ENCODE data around the gene TMEM92. TPM values are rescaled to one million over a fixed set of nuclear protein-coding genes. Genes with fewer than 3 reads are reported as not detected.
"Not testable (repeated sequence)": the region's sequence is repeated elsewhere in the genome, so short reads cannot be mapped to it uniquely, and the experiment has no call there.

The TMEM92 gene
- total and polyA plus RNA-seq, 2 donors from 2014 or later = 2.4 TPM; not detected in 1

GRCh38 chr17:50283246-50283645 lies 9.0 kb downstream of the TMEM92 start:
- FAIRE-seq = no peak
- H3K27ac ChIP-seq (ENCODE audit: low read depth in 2 of 2, low read length in 2 of 2) = no peak overlapping the region
- H3K4me3 ChIP-seq (ENCODE audit: low read length in 3 of 3) = no peak overlapping the region
- DNase-seq = peak in 1 of 5 donors; percentile 18
- intact Hi-C loops (cut with DNase I) = no loop called here
- H3K9me3 ChIP-seq (ENCODE audit: control insufficient read depth in 2 of 3, insufficient read depth in 1 of 3, low read length in 3 of 3) = no peaks in the 10 kb centered on the region
- H3K9ac ChIP-seq (ENCODE audit: low read length in 3 of 3) = no peak overlapping the region
- H3K27me3 ChIP-seq (ENCODE audit: control insufficient read depth, insufficient read depth, low read length) = no peaks in the 10 kb centered on the region
- TF ChIP-seq, protein P1, sequence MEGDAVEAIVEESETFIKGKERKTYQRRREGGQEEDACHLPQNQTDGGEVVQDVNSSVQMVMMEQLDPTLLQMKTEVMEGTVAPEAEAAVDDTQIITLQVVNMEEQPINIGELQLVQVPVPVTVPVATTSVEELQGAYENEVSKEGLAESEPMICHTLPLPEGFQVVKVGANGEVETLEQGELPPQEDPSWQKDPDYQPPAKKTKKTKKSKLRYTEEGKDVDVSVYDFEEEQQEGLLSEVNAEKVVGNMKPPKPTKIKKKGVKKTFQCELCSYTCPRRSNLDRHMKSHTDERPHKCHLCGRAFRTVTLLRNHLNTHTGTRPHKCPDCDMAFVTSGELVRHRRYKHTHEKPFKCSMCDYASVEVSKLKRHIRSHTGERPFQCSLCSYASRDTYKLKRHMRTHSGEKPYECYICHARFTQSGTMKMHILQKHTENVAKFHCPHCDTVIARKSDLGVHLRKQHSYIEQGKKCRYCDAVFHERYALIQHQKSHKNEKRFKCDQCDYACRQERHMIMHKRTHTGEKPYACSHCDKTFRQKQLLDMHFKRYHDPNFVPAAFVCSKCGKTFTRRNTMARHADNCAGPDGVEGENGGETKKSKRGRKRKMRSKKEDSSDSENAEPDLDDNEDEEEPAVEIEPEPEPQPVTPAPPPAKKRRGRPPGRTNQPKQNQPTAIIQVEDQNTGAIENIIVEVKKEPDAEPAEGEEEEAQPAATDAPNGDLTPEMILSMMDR (IDR thresholded peaks at IDR 0.05; ENCODE audit: borderline replicate concordance, extremely low read depth, insufficient read depth) = no peak
- no peaks in the 10 kb centered on the region for H3K36me3 ChIP-seq (ENCODE audit: control insufficient read depth in 2 of 3, insufficient read depth in 3 of 3, low read length in 3 of 3)
- no peaks in the 10 kb centered on the region for H3K4me1 ChIP-seq (ENCODE audit: control insufficient read depth in 2 of 3, insufficient read depth in 2 of 3, low read depth in 1 of 3, low read length in 3 of 3)

DNA sequence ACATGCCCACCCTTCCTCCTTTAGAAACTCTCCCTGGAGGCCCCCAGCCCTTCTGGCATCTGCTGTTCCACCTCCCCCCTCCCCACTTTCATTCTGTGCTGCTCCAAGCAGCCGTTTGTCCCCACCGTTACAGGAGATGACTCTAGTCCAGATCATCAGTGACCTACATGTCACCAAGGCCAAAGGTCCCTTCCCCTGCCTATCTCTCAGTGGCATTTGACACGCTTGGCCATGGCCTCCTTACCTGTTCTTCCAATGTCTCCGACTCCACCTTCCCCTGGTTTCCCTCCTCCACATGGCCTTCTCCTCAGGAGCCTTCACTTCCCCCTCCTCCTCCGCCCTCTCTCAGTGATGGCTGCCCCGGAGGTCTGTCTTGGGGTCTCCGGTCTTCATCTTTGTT lies 9.4 kb downstream of the TMEM92 start:
- Histone ChIP-seq H3K27me3 (ENCODE audit: control insufficient read depth, insufficient read depth, low read length) (no peaks in the 10 kb centered on the region), H3K4me1 (ENCODE audit: control insufficient read depth in 2 of 3, insufficient read depth in 2 of 3, low read depth in 1 of 3, low read length in 3 of 3) (no peaks in the 10 kb centered on the region), H3K4me3 (ENCODE audit: low read length in 3 of 3) (no peak overlapping the region), H3K9ac (ENCODE audit: low read length in 3 of 3) (no peak overlapping the region), H3K27ac (ENCODE audit: low read depth in 2 of 2, low read length in 2 of 2) (no peak overlapping the region), H3K36me3 (ENCODE audit: control insufficient read depth in 2 of 3, insufficient read depth in 3 of 3, low read length in 3 of 3) (no peaks in the 10 kb centered on the region), H3K9me3 (ENCODE audit: control insufficient read depth in 2 of 3, insufficient read depth in 1 of 3, low read length in 3 of 3) (no peaks in the 10 kb centered on the region)
- peak in 1 of 5 donors; percentile 6 for DNase-seq
- no peak for FAIRE-seq
- intact Hi-C loops (cut with DNase I) = no loop called here
- TF ChIP-seq, protein P1 (IDR thresholded peaks at IDR 0.05; ENCODE audit: borderline replicate concordance, extremely low read depth, insufficient read depth) = no peak

DNA sequence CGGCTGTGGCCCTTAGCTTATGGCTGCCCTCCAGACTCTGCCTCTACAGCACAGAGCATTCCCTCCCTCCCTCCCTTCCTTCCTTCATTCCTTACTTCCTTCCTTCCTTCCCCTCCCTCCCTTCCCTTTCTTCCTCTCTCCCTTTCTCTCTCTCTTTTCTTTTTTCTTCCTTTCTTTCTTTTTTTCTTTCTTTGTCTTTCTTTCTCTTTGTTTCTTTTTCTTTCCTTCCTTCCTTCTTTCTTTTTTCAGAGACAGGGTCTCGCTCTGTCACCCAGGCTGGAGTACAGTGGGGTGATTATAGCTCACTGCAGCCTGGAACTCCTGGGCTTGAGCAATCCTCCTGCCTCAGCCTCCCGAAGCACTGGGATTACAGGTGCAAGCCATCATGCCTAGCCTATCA lies 11.7 kb downstream of the TMEM92 start:
- H3K4me1 ChIP-seq (ENCODE audit: control insufficient read depth in 2 of 3, insufficient read depth in 2 of 3, low read depth in 1 of 3, low read length in 3 of 3) = peaks cover 0 to 3% (median 0%) of the 10 kb centered on the region in 3 donors
- no peak for FAIRE-seq
- TF ChIP-seq, protein P1 (IDR thresholded peaks at IDR 0.05; ENCODE audit: borderline replicate concordance, extremely low read depth, insufficient read depth) = no peak

GRCh38 chr17:50287302-50287701 lies 13.0 kb downstream of the TMEM92 start:
- H3K27ac ChIP-seq (ENCODE audit: low read depth in 2 of 2, low read length in 2 of 2); H3K36me3 ChIP-seq (ENCODE audit: control insufficient read depth in 2 of 3, insufficient read depth in 3 of 3, low read length in 3 of 3); FAIRE-seq; H3K27me3 ChIP-seq (ENCODE audit: control insufficient read depth, insufficient read depth, low read length); H3K9me3 ChIP-seq (ENCODE audit: control insufficient read depth in 2 of 3, insufficient read depth in 1 of 3, low read length in 3 of 3); H3K9ac ChIP-seq (ENCODE audit: low read length in 3 of 3); H3K4me1 ChIP-seq (ENCODE audit: control insufficient read depth in 2 of 3, insufficient read depth in 2 of 3, low read depth in 1 of 3, low read length in 3 of 3); intact Hi-C loops (cut with DNase I); H3K4me3 ChIP-seq (ENCODE audit: low read length in 3 of 3): not testable (repeated sequence)
- DNase-seq = peak in 1 of 5 donors; percentile 14

More for the DNA sequence above, 11.7 kb downstream of the TMEM92 start:
- intact Hi-C loops (cut with DNase I) = no loop called here
- Histone ChIP-seq H3K4me3 (ENCODE audit: low read length in 3 of 3) (no peak overlapping the region), H3K9me3 (ENCODE audit: control insufficient read depth in 2 of 3, insufficient read depth in 1 of 3, low read length in 3 of 3) (no peaks in the 10 kb centered on the region), H3K27me3 (ENCODE audit: control insufficient read depth, insufficient read depth, low read length) (no peaks in the 10 kb centered on the region), H3K36me3 (ENCODE audit: control insufficient read depth in 2 of 3, insufficient read depth in 3 of 3, low read length in 3 of 3) (no peaks in the 10 kb centered on the region), H3K9ac (ENCODE audit: low read length in 3 of 3) (no peak overlapping the region), H3K27ac (ENCODE audit: low read depth in 2 of 2, low read length in 2 of 2) (no peak overlapping the region)
- peak in 1 of 5 donors; percentile 36 for DNase-seq

Measured in kidney (tissue), 14 donors.